ENCODE results near the gene OR56A3.
"Not testable (repeated sequence)": the region's sequence is repeated elsewhere in the genome, so short reads cannot be mapped to it uniquely, and the experiment has no call there.

DNA sequence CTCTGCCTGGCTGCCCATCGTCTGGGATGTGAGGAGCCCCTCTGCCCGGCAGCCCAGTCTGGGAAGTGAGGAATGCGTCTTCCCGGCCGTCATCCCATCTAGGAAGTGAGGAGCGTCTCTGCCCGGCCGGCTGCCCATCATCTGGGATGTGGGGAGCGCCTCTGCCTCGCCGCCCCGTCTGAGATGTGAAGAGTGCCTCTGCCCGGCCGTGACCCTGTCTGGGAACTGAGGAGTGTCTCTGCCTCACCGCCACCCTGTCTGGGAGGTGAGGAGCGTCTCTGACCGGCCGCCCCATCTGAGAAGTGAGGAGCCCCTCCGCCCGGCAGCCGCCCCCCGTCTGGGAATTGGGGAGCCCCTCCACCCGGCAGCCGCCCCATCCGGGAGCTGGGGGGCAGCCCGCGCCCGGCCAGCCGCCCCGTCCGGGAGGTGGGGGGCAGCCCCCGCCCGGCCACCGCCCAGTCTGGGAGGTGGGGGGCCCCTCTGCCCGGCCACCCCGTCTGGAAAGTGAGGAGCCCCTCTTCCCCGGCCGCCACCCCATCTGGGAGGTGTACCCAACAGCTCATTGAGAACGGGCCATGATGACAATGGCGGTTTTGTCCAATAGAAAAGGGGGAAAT is 18.8 kb downstream of the OR56A3 start:
- TF ChIP-seq HDGF (IDR thresholded peaks at IDR 0.05; ENCODE audit: borderline replicate concordance); SUZ12 (IDR thresholded peaks at IDR 0.05); BHLHE40 (IDR thresholded peaks at IDR 0.05; ENCODE audit: borderline replicate concordance); TARDBP (IDR thresholded peaks at IDR 0.05); L3MBTL2 (conservative IDR thresholded peaks at IDR 0.05); ARNT (IDR thresholded peaks at IDR 0.05); FOXA1 (IDR thresholded peaks at IDR 0.05); SP1 (IDR thresholded peaks at IDR 0.05); PKNOX1 (IDR thresholded peaks at IDR 0.05): not testable (repeated sequence)

Data from HEK293T (cell line).